Activated T-cell treated with anti-CD3 and anti-CD28 coated beads, Interleukin-2, amount 50 U/mL, for 4 hours (primary cell): ENCODE measurements around the gene IKBIP. TPM values are rescaled to one million over a fixed set of nuclear protein-coding genes. Genes with fewer than 3 reads are reported as not detected.
A peak's percentile ranks its signal among the peaks of the same experiment; 100 is the strongest.

Experiments used
- ATAC-seq, 2 donors: fragments of 200-7000 bp; cut with Tn5 transposase; one replicate each; pipeline ENCODE4 v1.10.0; 2021
- DNase-seq: peaks from one replicate; pipeline ENCODE4 v3.0.0-alpha.2; 2020
- H3K27me3 Mint-ChIP-seq: one replicate; pipeline ENCODE4 v1.8.0; 2021; ENCODE audit warnings: low read depth, mixed read lengths
- H3K36me3 Mint-ChIP-seq: one replicate; pipeline ENCODE4 v1.8.0; 2022; ENCODE audit warnings: mixed read lengths; ENCODE audit not compliant: insufficient read depth
- H3K4me1 Mint-ChIP-seq: one replicate; pipeline ENCODE4 v1.8.0; 2021; ENCODE audit warnings: low read depth, mixed read lengths
- H3K4me3 Mint-ChIP-seq: one replicate; pipeline ENCODE4 v1.8.0; 2021; ENCODE audit warnings: mild to moderate bottlenecking, moderate library complexity, mixed read lengths
- H3K9me3 Mint-ChIP-seq: one replicate; pipeline ENCODE4 v1.8.0; 2021; ENCODE audit warnings: mixed read lengths
- total RNA-seq, 3 donors: library from RNA; stranded (reverse); gene quantifications; one replicate each; pipeline ENCODE4 v1.2.1, GENCODE V29; 2021

IKBIP gene
- total RNA-seq = 10 to 100 TPM; 12.0 to 14.5 (median 12.6) TPM

GRCh38 chr12:98644712-98645571 is at the start of gene IKBIP, which contains the start of gene APAF1:
Gene IKBIP, minus strand, starts transcription at chr12:98644788. Its CDS starts 87 bp downstream, at chr12:98644701.
Gene APAF1, plus strand, starts transcription at chr12:98645290. Its CDS starts 3,070 bp downstream, at chr12:98648360.
- Mint-ChIP-seq H3K36me3 (peaks cover 4% of the 10 kb centered on the region), H3K27me3 (no peaks in the 10 kb centered on the region), H3K4me3 (peak within 1 kb of the TSS; percentile 97), H3K4me1 (peaks cover 21% of the 10 kb centered on the region), H3K9me3 (no peaks in the 10 kb centered on the region)
- DNase-seq (peak; percentile 95), ATAC-seq (peak; percentile 92 to 93)

GRCh38 chr12:98691351-98691750 is 46.8 kb upstream of the IKBIP start:
- ATAC-seq (no peak), DNase-seq (no peak)
- no peaks in the 10 kb centered on the region for H3K9me3 Mint-ChIP-seq
- H3K36me3 Mint-ChIP-seq = peaks cover 44% of the 10 kb centered on the region
- H3K4me3 Mint-ChIP-seq = no peak overlapping the region
- no peaks in the 10 kb centered on the region for H3K27me3 Mint-ChIP-seq
- peaks cover 7% of the 10 kb centered on the region for H3K4me1 Mint-ChIP-seq

GRCh38 chr12:98686603-98687002 is 42.0 kb upstream of the IKBIP start:
- H3K4me3 Mint-ChIP-seq = no peak overlapping the region
- H3K9me3 Mint-ChIP-seq = no peaks in the 10 kb centered on the region
- H3K36me3 Mint-ChIP-seq = peaks cover 36% of the 10 kb centered on the region
- ATAC-seq = no peak
- peaks cover 3% of the 10 kb centered on the region for H3K4me1 Mint-ChIP-seq
- H3K27me3 Mint-ChIP-seq = no peaks in the 10 kb centered on the region
- DNase-seq = no peak

- Mint-ChIP-seq H3K4me1 (no peaks in the 10 kb centered on the region), H3K4me3 (no peak overlapping the region), H3K9me3 (no peaks in the 10 kb centered on the region), H3K36me3 (peaks cover 30% of the 10 kb centered on the region), H3K27me3 (no peaks in the 10 kb centered on the region)
- DNase-seq (no peak), ATAC-seq (no peak)
Measured at GRCh38 chr12:98684199-98684598, 39.6 kb upstream of the IKBIP start.

GRCh38 chr12:98679611-98680005 is 35.0 kb upstream of the IKBIP start:
- ATAC-seq (no peak), DNase-seq (no peak)
- no peaks in the 10 kb centered on the region for H3K4me1 Mint-ChIP-seq
- no peaks in the 10 kb centered on the region for H3K9me3 Mint-ChIP-seq
- peaks cover 25% of the 10 kb centered on the region for H3K36me3 Mint-ChIP-seq
- H3K4me3 Mint-ChIP-seq = no peak overlapping the region
- no peaks in the 10 kb centered on the region for H3K27me3 Mint-ChIP-seq

- ATAC-seq = no peak
- Mint-ChIP-seq H3K4me3 (no peak overlapping the region), H3K36me3 (peaks cover 26% of the 10 kb centered on the region), H3K9me3 (no peaks in the 10 kb centered on the region), H3K27me3 (no peaks in the 10 kb centered on the region), H3K4me1 (no peaks in the 10 kb centered on the region)
- DNase-seq = no peak
Measured at GRCh38 chr12:98678946-98679610, 34.5 kb upstream of the IKBIP start.

GRCh38 chr12:98678236-98678945 is 33.8 kb upstream of the IKBIP start:
- Mint-ChIP-seq H3K9me3 (no peaks in the 10 kb centered on the region), H3K36me3 (peaks cover 26% of the 10 kb centered on the region), H3K4me1 (no peaks in the 10 kb centered on the region), H3K4me3 (no peak overlapping the region), H3K27me3 (no peaks in the 10 kb centered on the region)
- DNase-seq (no peak), ATAC-seq (no peak)

GRCh38 chr12:98674841-98675240 is 30.3 kb upstream of the IKBIP start:
- H3K9me3 Mint-ChIP-seq = no peaks in the 10 kb centered on the region
- peaks cover 3% of the 10 kb centered on the region for H3K4me1 Mint-ChIP-seq
- no peaks in the 10 kb centered on the region for H3K27me3 Mint-ChIP-seq
- H3K4me3 Mint-ChIP-seq = no peak overlapping the region
- H3K36me3 Mint-ChIP-seq = peaks cover 28% of the 10 kb centered on the region
- ATAC-seq = no peak
- no peak for DNase-seq

- H3K27me3 Mint-ChIP-seq = no peaks in the 10 kb centered on the region
- ATAC-seq (no peak), DNase-seq (no peak)
- H3K4me1 Mint-ChIP-seq = peaks cover 6% of the 10 kb centered on the region
- no peaks in the 10 kb centered on the region for H3K9me3 Mint-ChIP-seq
- no peak overlapping the region for H3K4me3 Mint-ChIP-seq
- peaks cover 35% of the 10 kb centered on the region for H3K36me3 Mint-ChIP-seq
Measured at GRCh38 chr12:98671459-98671858, 26.9 kb upstream of the IKBIP start.

- H3K4me3 Mint-ChIP-seq = no peak overlapping the region
- ATAC-seq (no peak), DNase-seq (no peak)
- no peaks in the 10 kb centered on the region for H3K27me3 Mint-ChIP-seq
- H3K9me3 Mint-ChIP-seq = no peaks in the 10 kb centered on the region
- peaks cover 41% of the 10 kb centered on the region for H3K36me3 Mint-ChIP-seq
- H3K4me1 Mint-ChIP-seq = peaks cover 6% of the 10 kb centered on the region
Measured at GRCh38 chr12:98669751-98670150, 25.2 kb upstream of the IKBIP start.

GRCh38 chr12:98660521-98660920 is 15.9 kb upstream of the IKBIP start:
- peaks cover 10% of the 10 kb centered on the region for H3K4me1 Mint-ChIP-seq
- H3K9me3 Mint-ChIP-seq = no peaks in the 10 kb centered on the region
- ATAC-seq (no peak), DNase-seq (no peak)
- H3K27me3 Mint-ChIP-seq = no peaks in the 10 kb centered on the region
- H3K4me3 Mint-ChIP-seq = no peak overlapping the region
- H3K36me3 Mint-ChIP-seq = peaks cover 23% of the 10 kb centered on the region

GRCh38 chr12:98656289-98657101 is 11.9 kb upstream of the IKBIP start:
- peaks cover 13% of the 10 kb centered on the region for H3K4me1 Mint-ChIP-seq

GRCh38 chr12:98653866-98654493 is 9.4 kb upstream of the IKBIP start:
- DNase-seq = no peak
- Mint-ChIP-seq H3K4me3 (no peak overlapping the region), H3K4me1 (peaks cover 13% of the 10 kb centered on the region), H3K36me3 (peaks cover 17% of the 10 kb centered on the region), H3K9me3 (no peaks in the 10 kb centered on the region), H3K27me3 (no peaks in the 10 kb centered on the region)
- peak in 1 of 2 donors; percentile 32 for ATAC-seq

More at GRCh38 chr12:98656289-98657101, 11.9 kb upstream of the IKBIP start:
- ATAC-seq (peak; percentile 81 to 90), DNase-seq (no peak)
- Mint-ChIP-seq H3K27me3 (no peaks in the 10 kb centered on the region), H3K36me3 (peaks cover 21% of the 10 kb centered on the region), H3K9me3 (no peaks in the 10 kb centered on the region), H3K4me3 (peak overlapping the region; percentile 1)
